ENCODE measurements around the gene TNXB.

The TNXB gene

GRCh38 chr6:32115623-32116022 is 6.5 kb upstream of the TNXB start:
- TF ChIP-seq CTCF (conservative IDR thresholded peaks at IDR 0.05; ENCODE audit: low read depth, low read length): no peak
- no peak overlapping the region for H3K4me3 ChIP-seq (ENCODE audit: low read length)
- no peak for DNase-seq (ENCODE audit: low read depth)

- H3K4me3 ChIP-seq (ENCODE audit: low read length): no peak overlapping the region
- no peak for DNase-seq (ENCODE audit: low read depth)
- no peak for TF ChIP-seq CTCF (conservative IDR thresholded peaks at IDR 0.05; ENCODE audit: low read depth, low read length)
Observed at GRCh38 chr6:32114796-32115195, 5.7 kb upstream of the TNXB start.

- peak; percentile 48 for DNase-seq (ENCODE audit: low read depth)
- peak; percentile 47 for TF ChIP-seq CTCF (conservative IDR thresholded peaks at IDR 0.05; ENCODE audit: low read depth, low read length)
- no peak overlapping the region for H3K4me3 ChIP-seq (ENCODE audit: low read length)
Observed at GRCh38 chr6:32113386-32114352, 4.5 kb upstream of the TNXB start.

- TF ChIP-seq CTCF (conservative IDR thresholded peaks at IDR 0.05; ENCODE audit: low read depth, low read length): no peak
- no peak for DNase-seq (ENCODE audit: low read depth)
- H3K4me3 ChIP-seq (ENCODE audit: low read length): no peak overlapping the region
Observed at GRCh38 chr6:32112431-32112980, 3.4 kb upstream of the TNXB start.

- TF ChIP-seq CTCF (conservative IDR thresholded peaks at IDR 0.05; ENCODE audit: low read depth, low read length): no peak
- DNase-seq (ENCODE audit: low read depth): no peak
- H3K4me3 ChIP-seq (ENCODE audit: low read length): no peak overlapping the region
Observed at GRCh38 chr6:32111424-32112066, 2.4 kb upstream of the TNXB start.

- DNase-seq (ENCODE audit: low read depth): no peak
- no peak overlapping the region for H3K4me3 ChIP-seq (ENCODE audit: low read length)
- no peak for TF ChIP-seq CTCF (conservative IDR thresholded peaks at IDR 0.05; ENCODE audit: low read depth, low read length)
Observed at GRCh38 chr6:32110632-32111031, 1.5 kb upstream of the TNXB start.

All from retinal pigment epithelial cell (primary cell).